GM18519 (cell line): Measurements from ENCODE around the gene VWA7.
"Not testable (repeated sequence)": the region's sequence is repeated elsewhere in the genome, so short reads cannot be mapped to it uniquely, and the experiment has no call there.

Experiments
- ATAC-seq: cut with Tn5 transposase; IDR thresholded peaks from one replicate; pipeline ENCODE4 v1.9.1; 2021; ENCODE audit warnings: mild to moderate bottlenecking, moderate library complexity; ENCODE audit not compliant: unreplicated experiment, low FRiP score

Gene VWA7

GRCh38 chr6:31801031-31801927 lies 24.2 kb upstream of the VWA7 start:
- not testable (repeated sequence) for ATAC-seq

GRCh38 chr6:31799781-31800180 lies 22.7 kb upstream of the VWA7 start:
- no peak for ATAC-seq

- ATAC-seq = no peak
Observed at GRCh38 chr6:31797588-31797987, 20.5 kb upstream of the VWA7 start.

GRCh38 chr6:31796993-31797385 lies 19.9 kb upstream of the VWA7 start:
- no peak for ATAC-seq

GRCh38 chr6:31795616-31796298 lies 18.6 kb upstream of the VWA7 start, which contains the start of gene VARS1:
Gene VARS1, minus strand, starts transcription at chr6:31795752. Its CDS starts 535 bp downstream, at chr6:31795217.
- peak; percentile 61 for ATAC-seq

- ATAC-seq = peak; percentile 5
Observed at GRCh38 chr6:31794866-31795615, 17.9 kb upstream of the VWA7 start.

GRCh38 chr6:31794294-31794865 lies 17.3 kb upstream of the VWA7 start:
- no peak for ATAC-seq

GRCh38 chr6:31793927-31794245 lies 16.8 kb upstream of the VWA7 start:
- ATAC-seq = not testable (repeated sequence)

GRCh38 chr6:31792761-31793171 lies 15.6 kb upstream of the VWA7 start:
- no peak for ATAC-seq

- ATAC-seq = no peak
Observed at GRCh38 chr6:31792090-31792374, 14.9 kb upstream of the VWA7 start.

- ATAC-seq = no peak
Observed at GRCh38 chr6:31791324-31792089, 14.4 kb upstream of the VWA7 start.

- ATAC-seq = no peak
Observed at GRCh38 chr6:31785475-31785874, 8.3 kb upstream of the VWA7 start.

GRCh38 chr6:31784098-31784925 lies 7.2 kb upstream of the VWA7 start:
- ATAC-seq = no peak

GRCh38 chr6:31782126-31782855 lies 5.2 kb upstream of the VWA7 start:
- ATAC-seq = no peak

- no peak for ATAC-seq
Observed at GRCh38 chr6:31781244-31782125, 4.4 kb upstream of the VWA7 start.

- ATAC-seq = no peak
Observed at GRCh38 chr6:31780507-31781243, 3.5 kb upstream of the VWA7 start.

- no peak for ATAC-seq
Observed at GRCh38 chr6:31779908-31780307, 2.8 kb upstream of the VWA7 start.
